ENCODE results near the gene KCNMB1.

DNA sequence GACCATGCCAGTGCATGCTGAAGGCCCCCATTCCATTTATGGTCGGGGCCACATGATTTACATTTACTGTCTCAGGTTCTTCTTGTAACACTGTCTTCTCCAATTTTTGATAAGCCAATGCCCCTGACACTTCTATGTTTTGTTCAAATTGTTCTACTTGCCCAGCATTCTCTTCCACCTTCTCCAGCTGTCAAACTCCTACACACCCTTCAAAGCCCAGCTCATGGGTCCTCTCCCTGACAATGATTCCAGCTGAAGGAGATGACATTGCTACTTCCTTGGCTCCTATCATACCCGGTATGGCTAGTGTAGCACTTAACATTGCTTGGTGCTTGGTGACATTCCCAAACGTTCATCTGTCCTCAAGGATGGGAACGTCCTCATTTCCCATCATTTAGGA is 41.1 kb upstream of the KCNMB1 start:
- TF ChIP-seq, protein P1, sequence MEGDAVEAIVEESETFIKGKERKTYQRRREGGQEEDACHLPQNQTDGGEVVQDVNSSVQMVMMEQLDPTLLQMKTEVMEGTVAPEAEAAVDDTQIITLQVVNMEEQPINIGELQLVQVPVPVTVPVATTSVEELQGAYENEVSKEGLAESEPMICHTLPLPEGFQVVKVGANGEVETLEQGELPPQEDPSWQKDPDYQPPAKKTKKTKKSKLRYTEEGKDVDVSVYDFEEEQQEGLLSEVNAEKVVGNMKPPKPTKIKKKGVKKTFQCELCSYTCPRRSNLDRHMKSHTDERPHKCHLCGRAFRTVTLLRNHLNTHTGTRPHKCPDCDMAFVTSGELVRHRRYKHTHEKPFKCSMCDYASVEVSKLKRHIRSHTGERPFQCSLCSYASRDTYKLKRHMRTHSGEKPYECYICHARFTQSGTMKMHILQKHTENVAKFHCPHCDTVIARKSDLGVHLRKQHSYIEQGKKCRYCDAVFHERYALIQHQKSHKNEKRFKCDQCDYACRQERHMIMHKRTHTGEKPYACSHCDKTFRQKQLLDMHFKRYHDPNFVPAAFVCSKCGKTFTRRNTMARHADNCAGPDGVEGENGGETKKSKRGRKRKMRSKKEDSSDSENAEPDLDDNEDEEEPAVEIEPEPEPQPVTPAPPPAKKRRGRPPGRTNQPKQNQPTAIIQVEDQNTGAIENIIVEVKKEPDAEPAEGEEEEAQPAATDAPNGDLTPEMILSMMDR (IDR thresholded peaks at IDR 0.05) = no peak
- no peak for TF ChIP-seq EP300 (IDR thresholded peaks at IDR 0.05)
- TF ChIP-seq POLR2A (IDR thresholded peaks at IDR 0.05) = no peak
